Heart right ventricle (tissue), 16 donors: Measurements from ENCODE around the gene PRPF6. TPM values are rescaled to one million over a fixed set of nuclear protein-coding genes. Genes with fewer than 3 reads are reported as not detected.

Experiments
- ATAC-seq, 8 donors: fragments of 200-7000 bp; cut with Tn5 transposase; one replicate each; pipeline ENCODE4 v1.9.1; 2020; ENCODE audit warnings: mild to moderate bottlenecking in 8 of 8, moderate library complexity in 8 of 8, moderate number of reproducible peaks in 1 of 8
- DNase-seq, 2 donors: peaks; one replicate each; pipeline ENCODE4 v3.0.0-alpha.2; 2020
- H3K27ac ChIP-seq, 10 donors: fragments of 200-600 bp; sonication (generic) in 2 of 10; one replicate each; pipeline versions ENCODE4 v1.5.0 to v1.8.0; 2020 to 2022; ENCODE audit warnings: mild to moderate bottlenecking in 3 of 10
- H3K27me3 ChIP-seq, 7 donors: fragments of 200-600 bp; one replicate each; pipeline ENCODE4 v1.8.0; 2021 to 2022; ENCODE audit warnings: mild to moderate bottlenecking in 2 of 7
- H3K36me3 ChIP-seq, 9 donors: fragments of 200-600 bp; sonication (generic) in 1 of 9; one replicate each; pipeline versions ENCODE4 v1.5.0 to v1.8.0; 2020 to 2022; ENCODE audit warnings: mild to moderate bottlenecking in 2 of 9
- H3K4me1 ChIP-seq, 9 donors: fragments of 200-600 bp; sonication (generic) in 1 of 9; one replicate each; pipeline versions ENCODE4 v1.5.0 to v1.8.0; 2020 to 2022; ENCODE audit warnings: mild to moderate bottlenecking in 4 of 9
- H3K4me3 ChIP-seq, 10 donors: fragments of 200-600 bp; sonication (generic) in 2 of 10; one replicate each; pipeline versions ENCODE4 v1.5.0 to v1.8.0; 2020 to 2022; ENCODE audit warnings: mild to moderate bottlenecking in 7 of 10, moderate library complexity in 2 of 10
- H3K9me3 ChIP-seq, 11 donors: fragments of 200-600 bp in 10 of 11; sonication (generic) in 2 of 11; one replicate each; pipeline versions ENCODE4 v1.5.0 to v1.8.0; 2013 to 2022; ENCODE audit warnings: mild to moderate bottlenecking in 2 of 11, control low read depth in 1 of 11, moderate library complexity in 1 of 11
- CTCF ChIP-seq, 9 donors: fragments of 200-600 bp; sonication (generic) in 2 of 9; IDR thresholded peaks; one replicate each; pipeline versions ENCODE4 v1.5.0 to v1.8.0; 2021 to 2022; ENCODE audit warnings: antibody characterized with exemption in 9 of 9, mild to moderate bottlenecking in 5 of 9, moderate library complexity in 1 of 9
- WGBS, 2 donors: extraction: QIAGEN DNeasy Blood & Tissue Kit; methylation state at CpG; one replicate each; pipeline ENCODE4 v1.1.7; 2013; ENCODE audit warnings: inconsistent platforms in 1 of 2; 5-methylcytosine and 5-hydroxymethylcytosine counted together
- intact Hi-C, 10 donors: fragments of 100-400 bp; cut with DNase I; formaldehyde crosslinking; loops; one replicate each; pipeline versions ENCODE4 v1.11.1 to v1.14.2; 2022
- polyA plus RNA-seq, 2 donors: library from polyadenylated mRNA; stranded (reverse); fragments of 200-250 nt; gene quantifications; one replicate each; pipeline ENCODE4 v1.2.3, GENCODE V29; 2013
- total RNA-seq, 10 donors: library from RNA; stranded (reverse); fragmentation: NEBNext Ultra II Directional in 3 of 10; extraction: Animal tissue kit (Norgen Biotek cat#: 25700) in 3 of 10; gene quantifications; one replicate each; pipeline versions ENCODE4 v1.2.1 to v1.2.4, GENCODE V29; 2021 to 2023
- donor health status: Arrhythmogenic right ventricular cardiomyopathy.
- donor health status: ischemic (EF 13 %, LVEDD 7.1; RV severe dilation, severe dysfunction).
- donor health status: healthy with polysubstance abuse.
- donor health status: DM: no; HTN: yes; CAD: no.
- donor health status: DM: no; HTN: no; CAD: no.
- donor health status: ischemic (EF 25% LVEDD 6.9; RV normal size, moderate dysfunction).
- donor health status: ischemic (EF 25% LVEDD 5.7; RV mildly dilated, moderate dysfunction).
- donor health status: healthy.
- donor health status: DM: yes; HTN: yes; CAD: no.
- donor health status: Ischemic cardiomyopathy.
- donor health status: ischemic (EF 35%, LVEDD 5.7; RV mildly dilated, moderate dysfunction).
- donor health status: nonischemic (EF 11% LVEDD 7.7; RV severe dilation, severe dysfunction).
- donor health status: DM: yes; HTN: yes; CAD: no.
- donor health status: PGD.
- donor health status: ischemic (EF 29% LVEDD 5.4; RV normal size, mild dysfunction).
- donor health status: nonischemic (EF 23%, LVEDD 6.1; RV moderate dilation, normal function).

Gene PRPF6
- total and polyA plus RNA-seq, 12 donors = 27.8 to 53.6 (median 48.1) TPM

GRCh38 chr20:64050261-64051032 is 69.5 kb downstream of the PRPF6 start:
- ATAC-seq (peak in 6 of 8 donors; percentile 3 to 22 (median 9)), DNase-seq (no peak)
- Histone ChIP-seq H3K27me3 (peaks cover 6 to 85% (median 48%) of the 10 kb centered on the region in 7 donors), H3K4me1 (peaks cover 6 to 55% (median 32%) of the 10 kb centered on the region in 9 donors), H3K27ac (peak overlapping the region; percentile 77 to 98 (median 92)), H3K9me3 (no peaks in the 10 kb centered on the region), H3K36me3 (peaks cover 0 to 26% (median 5%) of the 10 kb centered on the region in 9 donors), H3K4me3 (peak overlapping the region; percentile 32 to 78 (median 60))
- peak in 4 of 9 donors; percentile 9 to 28 (median 17) for TF ChIP-seq CTCF (IDR thresholded peaks at IDR 0.05)
- intact Hi-C loops = loop anchor here in 2 of 10 donors (5.0 to 10.0 kb wide), 2 partner anchors 363 to 416 kb away; no protein-coding TSS in a partner anchor
- WGBS, 2 donors = 61 to 67% methylated on average over 23 of the region's 23 CpGs

GRCh38 chr20:64051033-64051452 is 70.1 kb downstream of the PRPF6 start:
- no peak for ATAC-seq
- intact Hi-C loops = loop anchor here in 2 of 10 donors (5.0 to 10.0 kb wide), 2 partner anchors 364 to 416 kb away; no protein-coding TSS in a partner anchor
- DNase-seq = no peak
- peaks cover 6 to 87% (median 48%) of the 10 kb centered on the region in 7 donors for H3K27me3 ChIP-seq
- WGBS, 2 donors = 66 to 71% methylated on average over 11 of the region's 11 CpGs
- peak overlapping the region; percentile 77 to 98 (median 92) for H3K27ac ChIP-seq
- H3K4me1 ChIP-seq = peaks cover 6 to 59% (median 35%) of the 10 kb centered on the region in 9 donors
- H3K9me3 ChIP-seq = no peaks in the 10 kb centered on the region
- peak overlapping the region in 9 of 10 donors; percentile 18 to 78 (median 61) for H3K4me3 ChIP-seq
- H3K36me3 ChIP-seq = peaks cover 0 to 26% (median 5%) of the 10 kb centered on the region in 9 donors
- TF ChIP-seq CTCF (IDR thresholded peaks at IDR 0.05) = no peak

- peaks cover 0 to 21% (median 5%) of the 10 kb centered on the region in 9 donors for H3K36me3 ChIP-seq
- H3K27ac ChIP-seq = peak overlapping the region; percentile 77 to 98 (median 92)
- DNase-seq (peak; percentile 81 to 88), ATAC-seq (peak; percentile 31 to 73 (median 66))
- peaks cover 6 to 66% (median 40%) of the 10 kb centered on the region in 9 donors for H3K4me1 ChIP-seq
- WGBS, 2 donors = 62 to 67% methylated on average over 15 of the region's 15 CpGs
- no peaks in the 10 kb centered on the region for H3K9me3 ChIP-seq
- peak overlapping the region in 7 of 10 donors; percentile 52 to 78 (median 66) for H3K4me3 ChIP-seq
- intact Hi-C loops = loop anchor here in 2 of 10 donors (5.0 to 10.0 kb wide), 2 partner anchors 364 to 417 kb away; no protein-coding TSS in a partner anchor
- peaks cover 6 to 86% (median 52%) of the 10 kb centered on the region in 7 donors for H3K27me3 ChIP-seq
- TF ChIP-seq CTCF (IDR thresholded peaks at IDR 0.05) = no peak
Observed at GRCh38 chr20:64051561-64052325, 70.8 kb downstream of the PRPF6 start.

- ATAC-seq (no peak), DNase-seq (no peak)
- H3K4me3 ChIP-seq = peak overlapping the region in 5 of 10 donors; percentile 3 to 75 (median 22)
- intact Hi-C loops = loop anchor here in 2 of 10 donors (5.0 to 10.0 kb wide), 2 partner anchors 365 to 418 kb away; no protein-coding TSS in a partner anchor
- H3K27me3 ChIP-seq = peaks cover 6 to 86% (median 48%) of the 10 kb centered on the region in 7 donors
- no peak for TF ChIP-seq CTCF (IDR thresholded peaks at IDR 0.05)
- no peaks in the 10 kb centered on the region for H3K9me3 ChIP-seq
- 70 to 80% methylated on average over 10 of the region's 10 CpGs for WGBS, 2 donors
- peaks cover 0 to 15% (median 5%) of the 10 kb centered on the region in 9 donors for H3K36me3 ChIP-seq
- H3K27ac ChIP-seq = peak overlapping the region; percentile 77 to 98 (median 92)
- peaks cover 6 to 72% (median 42%) of the 10 kb centered on the region in 9 donors for H3K4me1 ChIP-seq
Observed at GRCh38 chr20:64052326-64052722, 71.4 kb downstream of the PRPF6 start.
